ENCODE measurements around the gene LAMB4. TPM values are rescaled to one million over a fixed set of nuclear protein-coding genes. Genes with fewer than 3 reads are reported as not detected.

The LAMB4 gene
- total RNA-seq, 1 donor from 2014 or later: not detected

DNA sequence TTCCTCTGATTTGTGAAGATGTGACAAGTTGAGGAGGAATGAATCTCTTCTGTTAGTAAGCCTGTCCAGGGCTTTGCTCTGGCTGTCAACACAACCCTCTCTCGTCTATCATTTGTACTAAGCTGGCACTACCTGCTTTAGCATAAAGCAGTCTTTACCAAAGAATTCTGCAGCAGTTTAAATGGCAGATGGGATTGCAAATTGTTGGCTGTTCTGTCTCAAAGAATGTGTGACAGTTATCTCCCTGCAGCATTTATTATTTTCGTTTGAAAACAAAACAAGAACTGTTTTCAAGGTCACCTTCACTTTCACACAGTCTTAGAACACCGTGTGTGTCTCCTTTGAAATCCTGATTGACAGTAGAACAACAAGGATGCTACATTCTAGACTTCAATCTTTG lies 122.4 kb downstream of the LAMB4 start:
- intact Hi-C loops (cut with DNase I): loop anchor here (10.0 kb wide), 1 partner anchor 263 kb away; the partner anchor contains the start of gene CBLL1
- TF ChIP-seq, protein P1, sequence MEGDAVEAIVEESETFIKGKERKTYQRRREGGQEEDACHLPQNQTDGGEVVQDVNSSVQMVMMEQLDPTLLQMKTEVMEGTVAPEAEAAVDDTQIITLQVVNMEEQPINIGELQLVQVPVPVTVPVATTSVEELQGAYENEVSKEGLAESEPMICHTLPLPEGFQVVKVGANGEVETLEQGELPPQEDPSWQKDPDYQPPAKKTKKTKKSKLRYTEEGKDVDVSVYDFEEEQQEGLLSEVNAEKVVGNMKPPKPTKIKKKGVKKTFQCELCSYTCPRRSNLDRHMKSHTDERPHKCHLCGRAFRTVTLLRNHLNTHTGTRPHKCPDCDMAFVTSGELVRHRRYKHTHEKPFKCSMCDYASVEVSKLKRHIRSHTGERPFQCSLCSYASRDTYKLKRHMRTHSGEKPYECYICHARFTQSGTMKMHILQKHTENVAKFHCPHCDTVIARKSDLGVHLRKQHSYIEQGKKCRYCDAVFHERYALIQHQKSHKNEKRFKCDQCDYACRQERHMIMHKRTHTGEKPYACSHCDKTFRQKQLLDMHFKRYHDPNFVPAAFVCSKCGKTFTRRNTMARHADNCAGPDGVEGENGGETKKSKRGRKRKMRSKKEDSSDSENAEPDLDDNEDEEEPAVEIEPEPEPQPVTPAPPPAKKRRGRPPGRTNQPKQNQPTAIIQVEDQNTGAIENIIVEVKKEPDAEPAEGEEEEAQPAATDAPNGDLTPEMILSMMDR (IDR thresholded peaks at IDR 0.05): no peak

DNA sequence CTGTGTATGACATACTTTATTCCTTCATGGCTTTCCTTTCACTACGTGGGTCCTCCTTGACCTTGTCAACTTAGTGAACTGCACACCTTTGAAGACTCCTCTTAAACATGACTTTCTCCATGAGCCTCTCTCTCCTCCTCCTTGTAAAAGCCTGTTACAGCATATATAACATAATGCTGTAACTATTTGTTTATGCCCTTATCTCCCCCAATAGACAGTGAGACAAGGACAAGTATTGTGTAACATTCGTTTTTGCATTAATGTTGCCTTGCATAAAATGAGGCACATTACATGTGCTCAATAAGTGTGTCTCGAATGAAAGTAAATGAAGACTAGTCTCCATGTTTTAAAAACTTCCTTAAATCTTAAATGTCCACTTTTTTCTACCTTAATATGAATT lies 122.9 kb downstream of the LAMB4 start:
- no peak for DNase-seq (ENCODE audit: low spot score in 2 of 2)
- H3K4me3 ChIP-seq: no peak overlapping the region
- no peak overlapping the region for H3K27ac ChIP-seq
- no peaks in the 10 kb centered on the region for H3K9me3 ChIP-seq
- intact Hi-C loops (cut with DNase I): loop anchor here (10.0 kb wide), 1 partner anchor 262 kb away; the partner anchor contains the start of gene CBLL1
- H3K27me3 ChIP-seq: no peaks in the 10 kb centered on the region
- TF ChIP-seq, protein P1 (IDR thresholded peaks at IDR 0.05): no peak
- H3K36me3 ChIP-seq: no peaks in the 10 kb centered on the region
- peaks cover 0 to 6% of the 10 kb centered on the region in 2 donors for H3K4me1 ChIP-seq

More for the DNA sequence above, 122.4 kb downstream of the LAMB4 start:
- Histone ChIP-seq H3K4me3 (no peak overlapping the region), H3K9me3 (no peaks in the 10 kb centered on the region), H3K4me1 (peaks cover 0 to 6% of the 10 kb centered on the region in 2 donors), H3K27ac (no peak overlapping the region), H3K36me3 (no peaks in the 10 kb centered on the region), H3K27me3 (no peaks in the 10 kb centered on the region)
- DNase-seq (ENCODE audit: low spot score in 2 of 2): no peak

DNA sequence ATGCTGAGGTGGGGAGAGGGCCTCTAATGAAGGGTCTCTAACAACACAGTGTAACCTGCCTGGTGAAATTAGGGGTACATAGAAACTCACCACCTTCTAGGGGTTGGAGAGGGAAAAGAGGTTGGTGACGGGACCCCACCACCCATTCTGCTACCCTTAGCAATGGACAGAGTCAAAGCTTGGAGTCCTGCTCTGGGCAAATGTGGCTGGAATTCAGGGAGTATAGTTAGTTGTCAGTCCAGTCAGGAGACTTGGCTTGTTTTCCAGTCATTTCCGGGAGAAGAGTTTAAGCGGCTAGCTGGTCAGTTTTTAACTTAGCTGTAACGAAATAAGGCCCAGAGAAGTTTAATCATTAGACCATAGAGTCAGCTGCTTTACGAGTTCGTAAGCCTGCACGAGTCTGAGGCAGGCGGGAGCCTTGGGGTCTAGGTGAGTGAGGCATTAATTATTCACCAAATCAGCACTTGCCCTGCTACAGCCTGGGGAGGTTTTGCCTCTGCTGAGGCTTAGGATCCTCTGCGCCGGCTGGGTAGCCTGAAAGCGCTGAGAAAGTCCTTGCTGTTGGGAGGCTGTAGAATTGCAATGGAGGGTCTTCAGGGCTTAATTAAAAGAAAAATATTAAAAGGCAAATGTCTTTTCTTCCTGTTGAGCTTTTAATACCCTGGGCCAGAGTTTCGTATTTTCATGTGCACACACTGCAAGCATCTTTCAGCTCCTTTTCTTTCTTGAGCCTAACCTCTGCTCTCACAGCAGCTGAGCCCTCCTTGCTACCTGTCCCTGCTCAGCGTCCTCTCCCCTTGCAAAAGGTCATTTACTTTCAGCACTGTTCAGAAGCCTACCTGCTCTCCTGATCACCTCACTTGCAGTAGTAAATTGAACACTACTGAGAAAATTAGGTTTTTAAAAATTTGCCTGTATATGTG lies 125.7 kb downstream of the LAMB4 start:
- intact Hi-C loops (cut with DNase I): loop anchor here (5.0 to 10.0 kb wide), 4 partner anchors 93 to 260 kb away; partner anchors contain the start of genes CBLL1 and DLD
- Histone ChIP-seq H3K4me3 (peak overlapping the region in 1 of 2 donors; percentile 89), H3K27ac (peak overlapping the region; percentile 67 to 85)

DNA sequence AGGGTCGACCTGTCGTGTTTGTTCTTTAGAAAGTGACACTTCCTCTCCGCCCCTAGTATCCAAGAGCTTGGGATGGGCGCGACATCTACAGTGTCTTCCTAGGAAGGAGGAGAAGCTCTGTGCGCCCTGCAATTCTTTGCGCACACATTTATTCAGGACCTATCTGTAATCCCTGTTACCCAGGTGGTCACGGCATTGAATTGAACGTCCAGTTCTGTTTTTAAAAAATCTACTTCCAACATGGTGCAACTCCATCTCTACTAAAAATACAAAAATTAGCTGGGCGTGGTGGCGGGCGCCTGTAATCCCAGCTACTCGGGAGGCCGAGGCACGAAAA lies 126.6 kb downstream of the LAMB4 start:
- Histone ChIP-seq H3K27me3 (no peaks in the 10 kb centered on the region), H3K27ac (peak overlapping the region; percentile 67 to 85), H3K4me1 (peaks cover 0 to 16% of the 10 kb centered on the region in 2 donors), H3K4me3 (peak overlapping the region; percentile 64 to 89), H3K36me3 (no peaks in the 10 kb centered on the region), H3K9me3 (no peaks in the 10 kb centered on the region)
- no peak for DNase-seq (ENCODE audit: low spot score in 2 of 2)
- intact Hi-C loops (cut with DNase I): loop anchor here (2.0 to 10.0 kb wide), 5 partner anchors 65 to 259 kb away; partner anchors contain the start of genes CBLL1 and DLD
- TF ChIP-seq, protein P1 (IDR thresholded peaks at IDR 0.05): no peak

More for the DNA sequence above, 125.7 kb downstream of the LAMB4 start:
- Histone ChIP-seq H3K9me3 (no peaks in the 10 kb centered on the region), H3K4me1 (peaks cover 0 to 11% of the 10 kb centered on the region in 2 donors), H3K27me3 (no peaks in the 10 kb centered on the region), H3K36me3 (no peaks in the 10 kb centered on the region)
- no peak for DNase-seq (ENCODE audit: low spot score in 2 of 2)
- TF ChIP-seq, protein P1 (IDR thresholded peaks at IDR 0.05): no peak

DNA sequence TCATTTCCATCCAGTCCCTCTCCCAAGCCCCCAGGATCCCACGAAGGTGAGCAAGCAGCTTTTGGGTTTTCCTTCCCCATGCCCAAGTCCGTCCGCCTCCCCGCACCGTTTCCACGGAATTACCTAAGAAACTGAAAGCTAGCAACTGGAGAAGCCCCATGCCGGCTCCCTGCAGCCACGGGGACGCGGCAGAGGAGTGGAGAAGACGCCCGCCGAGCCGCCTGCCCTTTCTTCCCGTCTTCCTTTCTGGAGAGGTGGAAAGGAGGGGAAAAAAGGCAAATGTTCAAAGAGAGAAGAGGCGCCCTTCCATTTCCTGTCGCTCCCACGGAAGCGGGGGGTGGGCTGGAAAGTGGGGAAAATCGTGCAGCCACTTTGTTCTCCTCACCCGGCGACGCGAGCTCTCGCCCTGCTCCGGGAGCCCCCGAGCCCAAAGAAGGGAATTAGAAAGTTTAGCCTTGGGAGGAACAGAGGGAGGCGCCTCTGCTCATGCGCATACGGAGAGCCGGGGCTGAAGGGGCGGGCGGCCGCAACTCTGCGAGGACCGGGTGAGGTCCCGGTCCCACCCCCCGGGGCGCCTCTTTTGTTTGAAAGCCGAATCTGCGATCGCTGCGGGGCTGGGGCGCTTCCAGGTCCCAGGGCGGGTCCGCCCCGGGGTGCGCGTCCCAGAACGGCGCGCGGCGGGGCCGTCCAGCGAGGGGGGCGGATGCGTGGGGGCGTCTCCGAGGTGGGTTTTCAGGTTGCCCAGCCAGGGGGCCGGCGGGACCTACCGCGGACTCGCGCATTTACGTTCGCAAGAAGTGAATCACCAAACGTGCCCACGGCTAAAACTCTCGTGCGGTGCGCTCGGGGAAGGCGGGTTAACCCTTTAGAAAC lies 127.2 kb downstream of the LAMB4 start, which contains the start of gene LAMB1:
TSS of gene LAMB1 (minus strand) at position 436 of the 873 bp plus-strand sequence. CDS start at position 160, 276 bp downstream.
- Histone ChIP-seq H3K9me3 (no peaks in the 10 kb centered on the region), H3K27me3 (no peaks in the 10 kb centered on the region), H3K4me1 (peaks cover 0 to 17% of the 10 kb centered on the region in 2 donors), H3K4me3 (peak within 1 kb of the TSS; percentile 64 to 89), H3K27ac (peak within 1 kb of the TSS; percentile 81 to 85), H3K36me3 (peaks cover 0 to under 1% of the 10 kb centered on the region in 2 donors)
- intact Hi-C loops (cut with DNase I): loop anchor here (2.0 to 10.0 kb wide), 5 partner anchors 64 to 258 kb away; partner anchors contain the start of genes CBLL1 and DLD
- DNase-seq (ENCODE audit: low spot score in 2 of 2): peak in 1 of 2 donors; percentile 80
- TF ChIP-seq, protein P1 (IDR thresholded peaks at IDR 0.05): no peak
